ENCODE measurements around the gene CORO1C. TPM values are rescaled to one million over a fixed set of nuclear protein-coding genes. Genes with fewer than 3 reads are reported as not detected.
A peak's percentile ranks its signal among the peaks of the same experiment; 100 is the strongest.

The CORO1C gene
- total and polyA plus RNA-seq, 9 of the 15 experiments (the other 6 are each of a cell fraction or from before 2014, with no cell fraction given): 55.2 to 280 (median 150) TPM

DNA sequence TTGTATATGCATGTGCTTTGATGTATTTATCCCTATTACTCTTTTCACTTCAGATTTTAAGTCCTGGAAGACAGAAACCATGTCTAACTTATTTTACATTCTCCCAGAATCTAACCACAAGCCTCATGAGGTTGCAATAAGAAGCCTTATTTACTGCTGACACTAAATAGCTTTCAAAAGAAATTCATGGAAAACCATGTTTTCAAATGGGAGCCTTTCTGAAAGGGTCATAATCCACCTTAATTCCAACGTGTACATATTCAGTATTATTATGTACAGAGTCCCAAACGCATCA, 34.4 kb downstream of the CORO1C start:
- H3K27me3 ChIP-seq (ENCODE audit: control insufficient read depth in 2 of 2, insufficient read depth in 2 of 2, low read length in 2 of 2): no peaks in the 10 kb centered on the region
- in situ Hi-C loops (cut with MboI) (no loop called here), intact Hi-C loops (cut with micrococcal nuclease) (no loop called here)
- peaks cover 75% of the 10 kb centered on the region for H3K36me3 ChIP-seq (ENCODE audit: control insufficient read depth, insufficient read depth, low read length)
- peak overlapping the region; percentile 69 for H3K27ac ChIP-seq (ENCODE audit: extremely low read depth, low read depth, low read length)
- peak overlapping the region in 1 of 2 experiments; percentile 37; a peak in 1 of 4 replicates for H3K9ac ChIP-seq (ENCODE audit: insufficient read depth in 1 of 2, low read depth in 2 of 2, low read length in 2 of 2)
- ATAC-seq: no peak
- H3K9me3 ChIP-seq (replicated peaks; ENCODE audit: control insufficient read depth, insufficient read depth, low read depth, low read length): no peaks in the 10 kb centered on the region
- H3K4me3 ChIP-seq: no peak overlapping the region
- 33% methylated on average over 2 of the region's 2 CpGs for WGBS (ENCODE audit: insufficient coverage, low coverage, missing lambda C conversion rate)
- H3K4me2 ChIP-seq (ENCODE audit: insufficient read depth, low read length): no peak overlapping the region
- peaks cover 4% of the 10 kb centered on the region for H3K9me1 ChIP-seq (ENCODE audit: control insufficient read depth, insufficient read depth, low read length)
- ChIA-PET POLR2A (interaction anchor here (0.8 to 1.7 kb wide), 3 partner anchors 8 to 20 kb away, joined by 3 to 7 read pairs (median 5); no protein-coding TSS in a partner anchor), CTCF (ENCODE audit: low intra/inter-chr PET ratio) (no interaction called here)
- FAIRE-seq: no peak
- peaks cover 29 to 90% of the 10 kb centered on the region in 2 experiments for H3K4me1 ChIP-seq (replicated peaks in 1 of 2; ENCODE audit: control insufficient read depth in 2 of 2, insufficient read depth in 2 of 2, low read length in 2 of 2)
- H2AFZ ChIP-seq (ENCODE audit: low read depth, low read length): no peak overlapping the region
- no peak for TF ChIP-seq NFE2 (IDR thresholded peaks at IDR 0.05; ENCODE audit: low read depth)
- TF ChIP-seq EHMT2 (IDR thresholded peaks at IDR 0.05): no peak
- no peak for TF ChIP-seq RBM14 (IDR thresholded peaks at IDR 0.05; ENCODE audit: borderline replicate concordance, insufficient read depth, low read depth, low read length)
- no peak for TF ChIP-seq THRAP3 (IDR thresholded peaks at IDR 0.05; ENCODE audit: borderline replicate concordance)
- TF ChIP-seq ZNF311 (CRISPR knock-in tag; IDR thresholded peaks at IDR 0.05): no peak
- no peak for TF ChIP-seq ZNF212 (CRISPR knock-in tag; IDR thresholded peaks at IDR 0.05)
- TF ChIP-seq KLF1 (tag; IDR thresholded peaks at IDR 0.05): no peak
- TF ChIP-seq, protein P1, sequence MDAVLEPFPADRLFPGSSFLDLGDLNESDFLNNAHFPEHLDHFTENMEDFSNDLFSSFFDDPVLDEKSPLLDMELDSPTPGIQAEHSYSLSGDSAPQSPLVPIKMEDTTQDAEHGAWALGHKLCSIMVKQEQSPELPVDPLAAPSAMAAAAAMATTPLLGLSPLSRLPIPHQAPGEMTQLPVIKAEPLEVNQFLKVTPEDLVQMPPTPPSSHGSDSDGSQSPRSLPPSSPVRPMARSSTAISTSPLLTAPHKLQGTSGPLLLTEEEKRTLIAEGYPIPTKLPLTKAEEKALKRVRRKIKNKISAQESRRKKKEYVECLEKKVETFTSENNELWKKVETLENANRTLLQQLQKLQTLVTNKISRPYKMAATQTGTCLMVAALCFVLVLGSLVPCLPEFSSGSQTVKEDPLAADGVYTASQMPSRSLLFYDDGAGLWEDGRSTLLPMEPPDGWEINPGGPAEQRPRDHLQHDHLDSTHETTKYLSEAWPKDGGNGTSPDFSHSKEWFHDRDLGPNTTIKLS (IDR thresholded peaks at IDR 0.05; ENCODE audit: borderline replicate concordance, low read depth): no peak
- H4K20me1 ChIP-seq (replicated peaks; ENCODE audit: control insufficient read depth, insufficient read depth, low read length): peaks cover 11% of the 10 kb centered on the region
- BruUV-seq (replicated peaks): no TSS peak
- peaks cover 90% of the 10 kb centered on the region for H3K79me2 ChIP-seq (ENCODE audit: control insufficient read depth, insufficient read depth, low read length)
- no peak for DNase-seq (ENCODE audit: extremely low read depth in 1 of 4, low spot score in 3 of 4)
